Measurements from ENCODE around the gene ZNF436. TPM values are rescaled to one million over a fixed set of nuclear protein-coding genes. Genes with fewer than 3 reads are reported as not detected.
"Not testable (repeated sequence)": the region's sequence is repeated elsewhere in the genome, so short reads cannot be mapped to it uniquely, and the experiment has no call there.

The ZNF436 gene
- total RNA-seq, 4 donors from 2014 or later, result 22.8 to 35.0 (median 30.2) TPM

DNA sequence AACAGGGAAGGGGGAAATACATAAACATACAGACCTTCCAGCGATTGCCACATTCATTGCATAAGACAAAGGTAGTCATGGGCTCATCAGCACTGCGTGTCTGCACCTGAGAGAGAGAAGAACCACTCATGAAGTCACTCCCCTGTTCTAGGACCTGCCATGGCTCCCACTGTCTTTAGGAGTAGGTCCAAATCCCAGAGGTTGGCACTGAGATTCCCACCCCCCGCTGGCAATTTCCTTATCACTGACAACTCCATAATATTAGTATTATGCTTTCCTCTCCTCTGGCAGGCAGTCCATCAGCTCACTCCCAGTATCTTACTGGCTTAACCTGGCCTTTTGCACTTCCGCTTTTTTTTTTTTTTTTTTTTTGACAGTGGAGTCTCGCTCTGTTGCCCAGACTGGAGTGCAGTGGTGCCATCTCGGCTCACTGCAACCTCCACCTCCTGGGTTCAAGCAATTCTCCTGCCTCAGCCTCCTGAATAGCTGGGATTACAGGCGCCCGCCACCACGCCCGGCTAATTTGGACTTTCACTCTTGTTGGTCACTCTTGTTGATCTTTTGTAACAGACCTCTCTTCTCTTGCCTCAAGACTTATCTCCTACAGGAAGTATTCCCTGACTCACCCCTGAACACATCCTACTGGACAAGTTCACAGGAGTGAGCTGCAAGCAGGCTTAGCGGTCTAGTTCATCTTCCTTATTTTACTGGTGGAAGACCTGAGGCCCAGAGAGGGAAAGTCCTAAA is 14.8 kb upstream of the ZNF436 start:
- H3K27ac ChIP-seq, result peak overlapping the region in 2 of 4 donors; percentile 35 to 60
- no peak overlapping the region for H3K4me3 ChIP-seq
- TF ChIP-seq CTCF (IDR thresholded peaks at IDR 0.05) (no peak), EP300 (IDR thresholded peaks at IDR 0.05) (no peak)
- H3K36me3 ChIP-seq, result peaks cover 0 to 44% (median 3%) of the 10 kb centered on the region in 3 donors
- no peaks in the 10 kb centered on the region for H3K27me3 ChIP-seq
- peaks cover 0 to 26% (median 3%) of the 10 kb centered on the region in 4 donors for H3K4me1 ChIP-seq
- H3K9me3 ChIP-seq, result no peaks in the 10 kb centered on the region
- DNase-seq (ENCODE audit: low spot score in 2 of 2), result no peak
- WGBS, 2 donors, result 78 to 85% methylated on average over 11 of the region's 11 CpGs

GRCh38 chr1:23383577-23384311 is 14.1 kb upstream of the ZNF436 start:
- Histone ChIP-seq H3K36me3 (peaks cover 0 to 44% (median 3%) of the 10 kb centered on the region in 3 donors), H3K4me1 (peaks cover 0 to 31% (median 5%) of the 10 kb centered on the region in 4 donors), H3K4me3 (no peak overlapping the region), H3K27ac (peak overlapping the region in 1 of 4 donors; percentile 35), H3K27me3 (no peaks in the 10 kb centered on the region), H3K9me3 (no peaks in the 10 kb centered on the region)
- DNase-seq (ENCODE audit: low spot score in 2 of 2), result no peak
- WGBS, 2 donors, result 60 to 72% methylated on average over 8 of the region's 8 CpGs
- no peak for TF ChIP-seq CTCF (IDR thresholded peaks at IDR 0.05)
- no peak for TF ChIP-seq POLR2A (IDR thresholded peaks at IDR 0.05)
- no peak for TF ChIP-seq EP300 (IDR thresholded peaks at IDR 0.05)

DNA sequence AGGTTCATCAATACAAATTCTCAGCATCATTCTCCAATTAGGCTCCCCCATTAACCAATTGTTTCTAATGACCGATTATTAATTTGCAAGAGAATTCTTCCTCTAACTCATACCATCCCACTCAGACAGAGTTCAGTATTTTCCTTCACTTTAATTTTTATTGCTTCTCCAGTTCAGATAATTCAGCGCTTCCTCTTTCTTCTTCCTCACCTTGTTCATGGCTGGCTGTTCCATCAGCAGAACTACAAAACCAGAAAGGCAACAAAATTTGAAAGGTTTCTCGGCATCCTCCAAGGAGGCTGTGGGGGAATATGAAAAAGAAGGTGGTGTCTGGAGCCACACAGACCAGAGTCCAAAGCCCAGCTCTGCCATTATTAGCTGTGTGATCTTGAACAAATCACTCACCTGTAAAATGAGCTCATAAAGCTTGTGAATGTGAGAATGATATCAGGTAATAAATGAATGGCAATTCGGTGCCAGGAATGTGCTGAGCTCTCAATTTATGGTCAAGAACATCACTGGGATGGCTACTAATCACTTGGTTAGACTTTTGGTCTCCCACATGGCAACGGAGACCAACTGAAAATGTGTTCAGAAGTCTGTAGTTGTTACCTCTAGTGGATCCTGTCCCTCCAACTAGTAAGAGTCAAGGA is 11.7 kb upstream of the ZNF436 start:
- DNase-seq (ENCODE audit: low spot score in 2 of 2), result no peak
- Histone ChIP-seq H3K27me3 (no peaks in the 10 kb centered on the region), H3K27ac (no peak overlapping the region), H3K9me3 (no peaks in the 10 kb centered on the region), H3K4me1 (peaks cover 0 to 52% (median 20%) of the 10 kb centered on the region in 4 donors), H3K4me3 (no peak overlapping the region), H3K36me3 (peaks cover 0 to 33% (median 3%) of the 10 kb centered on the region in 3 donors)
- no peak for TF ChIP-seq CTCF (IDR thresholded peaks at IDR 0.05)
- TF ChIP-seq EP300 (IDR thresholded peaks at IDR 0.05), result no peak
- TF ChIP-seq POLR2A (IDR thresholded peaks at IDR 0.05), result no peak
- 86 to 91% methylated on average over 5 of the region's 5 CpGs for WGBS, 2 donors

GRCh38 chr1:23380719-23381118 is 11.1 kb upstream of the ZNF436 start:
- H3K36me3 ChIP-seq, result peaks cover 0 to 27% (median 3%) of the 10 kb centered on the region in 3 donors
- peaks cover 0 to 52% (median 20%) of the 10 kb centered on the region in 4 donors for H3K4me1 ChIP-seq
- no peak for TF ChIP-seq POLR2A (IDR thresholded peaks at IDR 0.05)
- no peak for TF ChIP-seq CTCF (IDR thresholded peaks at IDR 0.05)
- WGBS, 2 donors, result 53% methylated on average over 5 of the region's 5 CpGs
- H3K9me3 ChIP-seq, result no peaks in the 10 kb centered on the region
- no peak overlapping the region for H3K4me3 ChIP-seq
- peak overlapping the region in 1 of 4 donors; percentile 31 for H3K27ac ChIP-seq
- DNase-seq (ENCODE audit: low spot score in 2 of 2), result no peak
- H3K27me3 ChIP-seq, result no peaks in the 10 kb centered on the region

DNA sequence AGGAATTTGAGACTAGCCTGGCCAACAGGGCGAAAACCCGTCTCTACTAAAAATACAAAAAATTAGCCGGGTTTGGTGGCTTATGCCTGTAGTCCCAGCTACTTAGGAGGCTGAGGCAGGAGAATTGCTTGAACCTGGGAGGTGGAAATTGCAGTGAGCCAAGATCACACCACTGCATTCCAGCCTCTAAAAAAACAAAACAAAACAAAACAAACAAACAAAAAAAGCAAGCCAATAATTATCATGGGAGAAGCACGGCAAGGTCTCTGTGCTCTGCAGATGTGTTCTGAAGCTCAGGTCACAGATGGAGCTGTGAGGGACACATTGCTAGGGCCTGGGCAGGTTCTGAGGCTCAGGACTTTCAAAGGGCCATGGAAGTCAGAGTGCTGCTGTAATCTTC is 10.6 kb upstream of the ZNF436 start:
- not testable (repeated sequence) for H3K9me3 ChIP-seq; H3K27me3 ChIP-seq; DNase-seq (ENCODE audit: low spot score in 2 of 2); H3K4me3 ChIP-seq
- Histone ChIP-seq H3K27ac (peak overlapping the region in 2 of 4 donors; percentile 31 to 34), H3K36me3 (peaks cover 0 to 27% (median 3%) of the 10 kb centered on the region in 3 donors), H3K4me1 (peaks cover 0 to 51% (median 20%) of the 10 kb centered on the region in 4 donors)
- 47 to 55% methylated on average over 4 of the region's 4 CpGs for WGBS, 2 donors
